IMR-90 (cell line): Measurements from ENCODE around the gene RCN2. TPM values are rescaled to one million over a fixed set of nuclear protein-coding genes. Genes with fewer than 3 reads are reported as not detected.

Experiments used
- ATAC-seq: fragments of 200-7000 bp; cut with Tn5 transposase; 2 replicates; pipeline ENCODE4 v1.9.1; 2020; ENCODE audit warnings: low read depth, mild to moderate bottlenecking, moderate library complexity
- BruUV-seq: library from RNA; stranded (reverse); fragments of 400-500 nt; replicated peaks from 2 replicates; lab custom pipeline; 2021; lab: Mats Ljungman, UMichigan
- CTCF ChIA-PET: fragments of 300-600 bp; formaldehyde crosslinking; extraction: SDS; loops from one replicate; lab custom pipeline; 2021; ENCODE audit warnings: antibody characterized with exemption; lab: Yijun Ruan, JAX
- POLR2A ChIA-PET: fragments of 300-600 bp; sonication (Branson Sonifier 250); formaldehyde crosslinking; loops from one replicate; lab custom pipeline; 2022; ENCODE audit warnings: antibody characterized with exemption; ENCODE audit not compliant: unreplicated experiment; lab: Charles Lee
- DNase-seq: peaks from one replicate; pipeline ENCODE4 v3.0.0; 2013
- H2AFZ ChIP-seq: replicated peaks from 2 replicates; pipeline ENCODE3; 2013; ENCODE audit warnings: low read length, mild to moderate bottlenecking; ENCODE audit not compliant: poor library complexity
- H2AK5ac ChIP-seq: 2 replicates; pipeline ENCODE4 v1.6.1; 2013; ENCODE audit warnings: low read depth, low read length, inconsistent platforms
- H2AK9ac ChIP-seq: replicated peaks from 2 replicates; pipeline ENCODE3; 2013; ENCODE audit warnings: mild to moderate bottlenecking, low read depth, low read length, moderate library complexity; ENCODE audit not compliant: poor library complexity
- H2BK120ac ChIP-seq: 2 replicates; pipeline ENCODE4 v1.6.1; 2013; ENCODE audit warnings: low read depth, low read length, inconsistent platforms
- H2BK15ac ChIP-seq: 3 replicates; pipeline ENCODE4 v1.6.1; 2013; ENCODE audit warnings: low read depth, low read length, inconsistent platforms
- H2BK20ac ChIP-seq: 2 replicates; pipeline ENCODE4 v1.6.1; 2013; ENCODE audit warnings: low read depth, mild to moderate bottlenecking, inconsistent platforms, low read length, moderate library complexity
- H2BK5ac ChIP-seq: 2 replicates; pipeline ENCODE4 v1.6.1; 2013; ENCODE audit warnings: mild to moderate bottlenecking, low read depth, low read length, inconsistent platforms; ENCODE audit not compliant: poor library complexity, severe bottlenecking
- H3K14ac ChIP-seq: replicated peaks from 2 replicates; pipeline ENCODE4 v1.6.1; 2013; ENCODE audit warnings: low read depth, low read length, inconsistent platforms
- H3K18ac ChIP-seq: 2 replicates; pipeline ENCODE4 v1.6.1; 2013; ENCODE audit warnings: low read depth, low read length, control low read depth
- H3K23ac ChIP-seq: 2 replicates; pipeline ENCODE4 v1.6.1; 2013; ENCODE audit warnings: low read depth, low read length, inconsistent platforms
- H3K27ac ChIP-seq: 2 replicates; pipeline ENCODE4 v1.5.1; 2013; ENCODE audit warnings: mild to moderate bottlenecking, control low read depth, low read length; ENCODE audit not compliant: insufficient read depth
- H3K27me3 ChIP-seq: 2 replicates; pipeline ENCODE4 v1.6.1; 2013; ENCODE audit warnings: low read length; ENCODE audit not compliant: control insufficient read depth, insufficient read depth
- H3K36me3 ChIP-seq: 2 replicates; pipeline ENCODE4 v1.6.1; 2013; ENCODE audit warnings: low read length, mixed read lengths; ENCODE audit not compliant: control insufficient read depth, insufficient read depth
- H3K4ac ChIP-seq: 2 replicates; pipeline ENCODE4 v1.6.1; 2013; ENCODE audit warnings: low read depth, low read length, inconsistent platforms
- H3K4me1 ChIP-seq: 2 replicates; pipeline ENCODE4 v1.6.1; 2013; ENCODE audit warnings: low read length, mixed read lengths; ENCODE audit not compliant: control insufficient read depth, insufficient read depth
- H3K4me2 ChIP-seq: 2 replicates; pipeline ENCODE4 v1.6.1; 2013; ENCODE audit warnings: low read depth, mild to moderate bottlenecking, control low read depth, low read length, moderate library complexity
- H3K4me3 ChIP-seq: 2 replicates; pipeline ENCODE4 v1.5.1; 2013; ENCODE audit warnings: low read depth, mild to moderate bottlenecking, control low read depth, low read length, moderate library complexity; ENCODE audit not compliant: insufficient read depth
- H3K56ac ChIP-seq: 2 replicates; pipeline ENCODE4 v1.6.1; 2013; ENCODE audit warnings: low read length, inconsistent platforms; ENCODE audit not compliant: insufficient read depth; ENCODE audit errors: extremely low read depth
- H3K79me1 ChIP-seq, 2 experiments: 2 replicates each; pipeline ENCODE4 v1.6.1; 2013; ENCODE audit warnings: low read length in 2 of 2, inconsistent platforms in 1 of 2, low read depth in 1 of 2
- H3K9ac ChIP-seq: 2 replicates; pipeline ENCODE4 v1.6.1; 2013; ENCODE audit warnings: low read depth, low read length, control low read depth
- H3K9me1 ChIP-seq: 2 replicates; pipeline ENCODE4 v1.6.1; 2013; ENCODE audit warnings: low read length, inconsistent platforms; ENCODE audit not compliant: insufficient read depth
- H3K9me3 ChIP-seq: 2 replicates; pipeline ENCODE4 v1.6.1; 2013; ENCODE audit warnings: low read length; ENCODE audit not compliant: control insufficient read depth, insufficient read depth
- H4K20me1 ChIP-seq: 2 replicates; pipeline ENCODE4 v1.6.1; 2013; ENCODE audit warnings: low read length, inconsistent platforms; ENCODE audit not compliant: insufficient read depth
- H4K5ac ChIP-seq: 2 replicates; pipeline ENCODE4 v1.6.1; 2013; ENCODE audit warnings: mild to moderate bottlenecking, low read depth, low read length, control low read depth
- H4K8ac ChIP-seq, 2 experiments: 2 replicates each; pipeline ENCODE4 v1.6.1; 2013; ENCODE audit warnings: low read depth in 2 of 2, low read length in 2 of 2, control low read depth in 1 of 2, inconsistent platforms in 1 of 2
- H4K91ac ChIP-seq: 2 replicates; pipeline ENCODE4 v1.6.1; 2013; ENCODE audit warnings: low read depth, low read length, inconsistent platforms; ENCODE audit not compliant: insufficient read depth
- CEBPB ChIP-seq: IDR thresholded peaks from 2 replicates; pipeline ENCODE4 v1.6.1; 2012; ENCODE audit warnings: low read depth, low read length, improper control_type of control experiment
- RFX5 ChIP-seq: IDR thresholded peaks from 2 replicates; pipeline ENCODE4 v1.8.0; 2012; ENCODE audit warnings: low read depth, mild to moderate bottlenecking, low read length, moderate library complexity
- WGBS, 2 experiments: methylation state at CpG; one replicate each; pipeline versions ENCODE4 v1.1.5 to v1.1.7; 2013; ENCODE audit warnings: missing lambda C conversion rate in 2 of 2; ENCODE audit not compliant: insufficient read length in 1 of 2; ENCODE audit errors: extremely low coverage in 2 of 2; 5-methylcytosine and 5-hydroxymethylcytosine counted together
- dilution Hi-C: fragments of 300-500 bp; cut with HindIII; formaldehyde crosslinking; loops from one replicate; pipeline ENCODE4 v1.14.3; 2018; ENCODE audit warnings: low sequenced_read_pairs; ENCODE audit not compliant: unreplicated experiment
- in situ Hi-C: fragments of 300-500 bp; cut with MboI; formaldehyde crosslinking; loops from 3 replicates; pipeline ENCODE4 v1.14.3; 2019; ENCODE audit warnings: low sequenced_read_pairs, inconsistent platforms, mixed read lengths
- intact Hi-C: fragments of 100-400 bp; cut with micrococcal nuclease; formaldehyde crosslinking; loops from 2 replicates; pipeline ENCODE4 v1.10.0; 2022
- polyA plus RNA-seq, 3 experiments: library from polyadenylated mRNA; depleted of rRNA; stranded (reverse); fragments of >200 nt; gene quantifications; 2 replicates each; pipeline ENCODE4 v1.2.3, GENCODE V29; 2012; ENCODE audit warnings: low replicate concordance in 1 of 3
- total RNA-seq: library from RNA; depleted of rRNA; stranded (reverse); fragments of >200 nt; gene quantifications from 2 replicates; pipeline ENCODE4 v1.2.3, GENCODE V29; 2012

The RCN2 gene
- total and polyA plus RNA-seq, 2 of the 4 experiments (the other 2 are of a cell fraction): 12.0 to 56.5 TPM

GRCh38 chr15:76936671-76937070, 5.1 kb downstream of the RCN2 start:
- 86% methylated on average over 1 of the region's 3 CpGs; no CpG with 5 or more reads in 1 of the 2 experiments for WGBS, 2 experiments
- CTCF ChIA-PET: no interaction called here

More at GRCh38 chr15:76936671-76937070, 5.1 kb downstream of the RCN2 start:
- ATAC-seq (no peak), DNase-seq (no peak)
- TF ChIP-seq RFX5 (no peak), CEBPB (peak; percentile 55)
- Histone ChIP-seq H3K23ac (no peak overlapping the region), H3K9ac (no peak overlapping the region), H3K18ac (no peak overlapping the region), H2BK120ac (no peak overlapping the region), H3K4me1 (0 out of 2 replicates have a peak, but pooled peaks cover 3% of the 10 kb centered on the region), H2BK15ac (no peak overlapping the region), H3K14ac (no peak overlapping the region), H4K91ac (no peak overlapping the region), H3K79me1 (peaks cover 11 to 21% of the 10 kb centered on the region in 2 experiments), H3K4me3 (no peak overlapping the region), H3K27me3 (no peaks in the 10 kb centered on the region), H2BK5ac (no peak overlapping the region), H3K4me2 (no peak overlapping the region), H4K8ac (no peak overlapping the region), H4K5ac (no peak overlapping the region), H3K27ac (no peak overlapping the region), H2AFZ (no peak overlapping the region), H4K20me1 (no peaks in the 10 kb centered on the region; the same call in 1 of the 2 replicates), H2BK20ac (no peak overlapping the region), H2AK9ac (no peak overlapping the region), H3K36me3 (peaks cover 9% of the 10 kb centered on the region), H3K56ac (no peak overlapping the region), H3K9me3 (no peaks in the 10 kb centered on the region), H3K9me1 (no peaks in the 10 kb centered on the region), H2AK5ac (no peak overlapping the region), H3K4ac (no peak overlapping the region)
- in situ Hi-C loops (no loop called here), intact Hi-C loops (no loop called here), dilution Hi-C loops (no loop called here)
- POLR2A ChIA-PET: no interaction called here
- BruUV-seq: no TSS peak
